K562 (cell line): ENCODE results near the gene PARPBP. TPM values are rescaled to one million over a fixed set of nuclear protein-coding genes. Genes with fewer than 3 reads are reported as not detected.

Experiments used
- ATAC-seq: fragments of 200-7000 bp; cut with Tn5 transposase; 3 replicates; pipeline ENCODE4 v1.9.1; 2020; ENCODE audit warnings: moderate library complexity
- BruUV-seq: library from RNA; stranded (reverse); fragments of 400-500 nt; replicated peaks from 2 replicates; lab custom pipeline; 2021; lab: Mats Ljungman, UMichigan
- CTCF ChIA-PET: fragments of 300-600 bp; formaldehyde crosslinking; extraction: SDS; loops from one replicate; lab custom pipeline; 2021; ENCODE audit warnings: low intra/inter-chr PET ratio; lab: Yijun Ruan, JAX
- POLR2A ChIA-PET: fragments of 300-600, 350-650 bp; sonication (Branson Sonifier 250); formaldehyde crosslinking; extraction: SDS; loops from one replicate; lab custom pipeline; 2021; ENCODE audit warnings: antibody characterized with exemption, inconsistent platforms; lab: Yijun Ruan, JAX
- DNase-seq, 4 experiments: peaks; one replicate each; pipeline versions ENCODE4 v3.0.0 to v3.0.0-alpha.2; 2011 to 2018; ENCODE audit warnings: low spot score in 3 of 4, mixed read lengths in 3 of 4; ENCODE audit errors: extremely low read depth in 1 of 4
- FAIRE-seq: peaks from 2 replicates; lab custom pipeline; 2011; peaks lifted over from hg19 to GRCh38; lab: Jason Lieb, UNC
- H2AFZ ChIP-seq: 2 replicates; pipeline ENCODE4 v1.6.0; 2011; ENCODE audit warnings: low read depth, low read length, control low read depth, inconsistent platforms
- H3K27ac ChIP-seq: fragments of 200-600 bp; 3 replicates; pipeline ENCODE4 v1.8.0; 2011; ENCODE audit warnings: low read depth, mild to moderate bottlenecking, control low read depth, inconsistent platforms, low read length, moderate library complexity, mixed read lengths; ENCODE audit errors: extremely low read depth
- H3K27me3 ChIP-seq, 2 experiments: fragments of 300-600 bp in 1 of 2; 2 replicates in 1 of 2; 3 replicates in 1 of 2; pipeline versions ENCODE4 v1.6.0 to v1.8.0; 2011; ENCODE audit warnings: inconsistent platforms in 2 of 2, low read length in 2 of 2, mild to moderate bottlenecking in 1 of 2, mixed read lengths in 1 of 2, moderate library complexity in 1 of 2; ENCODE audit not compliant: control insufficient read depth in 2 of 2, insufficient read depth in 2 of 2
- H3K36me3 ChIP-seq: fragments of 300-600 bp; 3 replicates; pipeline ENCODE4 v1.8.0; 2011; ENCODE audit warnings: mild to moderate bottlenecking, low read length, inconsistent platforms; ENCODE audit not compliant: control insufficient read depth, insufficient read depth
- H3K4me1 ChIP-seq, 2 experiments: fragments of 200-600 bp in 1 of 2; replicated peaks in 1 of 2; 2 replicates in 1 of 2; 3 replicates in 1 of 2; pipeline versions ENCODE4 v1.5.1 to v1.8.0; 2011; ENCODE audit warnings: inconsistent platforms in 2 of 2, low read length in 2 of 2, mild to moderate bottlenecking in 1 of 2, mixed read lengths in 1 of 2, moderate library complexity in 1 of 2; ENCODE audit not compliant: control insufficient read depth in 2 of 2, insufficient read depth in 2 of 2
- H3K4me2 ChIP-seq: 2 replicates; pipeline ENCODE4 v1.6.1; 2011; ENCODE audit warnings: low read length, control low read depth, inconsistent platforms, mixed read lengths; ENCODE audit not compliant: insufficient read depth
- H3K4me3 ChIP-seq: fragments of 200-600 bp; sonication (generic), shearing (Covaris generic); 2 replicates; pipeline ENCODE4 v1.5.1; 2016; ENCODE audit warnings: control low read depth, inconsistent platforms
- H3K79me2 ChIP-seq: fragments of 200-600 bp; 3 replicates; pipeline ENCODE4 v1.8.0; 2011; ENCODE audit warnings: low read length, inconsistent platforms; ENCODE audit not compliant: control insufficient read depth, insufficient read depth
- H3K9ac ChIP-seq, 2 experiments: 2 replicates each; pipeline versions ENCODE4 v1.6.0 to v1.6.1; 2011; ENCODE audit warnings: low read depth in 2 of 2, low read length in 2 of 2, control low read depth in 1 of 2, inconsistent platforms in 1 of 2, mild to moderate bottlenecking in 1 of 2, mixed read lengths in 1 of 2; ENCODE audit not compliant: insufficient read depth in 1 of 2
- H3K9me1 ChIP-seq: one replicate; pipeline ENCODE4 v1.6.0; 2011; ENCODE audit warnings: inconsistent platforms, mild to moderate bottlenecking, low read length, moderate library complexity; ENCODE audit not compliant: control insufficient read depth, insufficient read depth
- H3K9me3 ChIP-seq: replicated peaks from 2 replicates; pipeline ENCODE4 v1.5.1; 2011; ENCODE audit warnings: low read depth, low read length, inconsistent platforms; ENCODE audit not compliant: control insufficient read depth, insufficient read depth
- H4K20me1 ChIP-seq: replicated peaks from 2 replicates; pipeline ENCODE4 v1.6.1; 2011; ENCODE audit warnings: low read length, inconsistent platforms, mixed read lengths; ENCODE audit not compliant: control insufficient read depth, insufficient read depth
- BHLHE40 ChIP-seq: IDR thresholded peaks from 2 replicates; pipeline ENCODE4 v1.6.1; 2011; ENCODE audit warnings: low read length, improper control_type of control experiment
- EGR1 ChIP-seq: fragments of 450-650 bp; conservative IDR thresholded peaks from 2 replicates; pipeline ENCODE4 v1.6.1; 2017; ENCODE audit warnings: mild to moderate bottlenecking
- EHMT2 ChIP-seq: fragments of 450-650 bp; IDR thresholded peaks from 2 replicates; pipeline ENCODE4 v1.6.1; 2018; ENCODE audit warnings: antibody characterized with exemption
- GTF2F1 ChIP-seq: IDR thresholded peaks from 2 replicates; pipeline ENCODE4 v1.6.1; 2011; ENCODE audit warnings: low read depth, low read length, improper control_type of control experiment
- HNRNPLL ChIP-seq: fragments of 200-400 bp; formaldehyde crosslinking; IDR thresholded peaks from 2 replicates; pipeline ENCODE4 v1.6.1; 2017; ENCODE audit warnings: low read length, low read depth, mild to moderate bottlenecking; ENCODE audit not compliant: poor library complexity, severe bottlenecking
- L3MBTL2 ChIP-seq: fragments of 450-650 bp; IDR thresholded peaks from 2 replicates; pipeline ENCODE4 v1.6.1; 2016; ENCODE audit warnings: mild to moderate bottlenecking, moderate library complexity
- LCOR ChIP-seq: sonication (generic); formaldehyde crosslinking; IDR thresholded peaks from 2 replicates; pipeline ENCODE4 v1.8.0; 2022; ENCODE audit warnings: mild to moderate bottlenecking, missing genetic modification reagents
- NCOA1 ChIP-seq: fragments of 450-650 bp; IDR thresholded peaks from 2 replicates; pipeline ENCODE4 v1.6.1; 2016; ENCODE audit warnings: low read depth
- NELFE ChIP-seq: IDR thresholded peaks from 2 replicates; pipeline ENCODE4 v1.6.1; 2011; ENCODE audit warnings: mild to moderate bottlenecking; ENCODE audit not compliant: insufficient read depth, insufficient read length
- NFIX ChIP-seq: fragments of 250-450 bp; sonication (Bioruptor Pico); IDR thresholded peaks from 2 replicates; pipeline ENCODE4 v1.4.0; 2020; ENCODE audit warnings: low read depth, mild to moderate bottlenecking, moderate library complexity
- PHF21A ChIP-seq: fragments of 450-650 bp; IDR thresholded peaks from 2 replicates; pipeline ENCODE4 v1.6.1; 2017; ENCODE audit warnings: low read depth, borderline replicate concordance
- POLR2B ChIP-seq: fragments of 450-650 bp; IDR thresholded peaks from 2 replicates; pipeline ENCODE4 v1.6.1; 2018; ENCODE audit warnings: low read depth; ENCODE audit not compliant: partially characterized antibody
- RAD21 ChIP-seq, 2 experiments: fragments of 250-450 bp in 1 of 2; fragments of 450-650 bp in 1 of 2; sonication (Bioruptor Pico) in 1 of 2; formaldehyde crosslinking in 1 of 2; IDR thresholded peaks in 1 of 2; conservative IDR thresholded peaks in 1 of 2; 2 replicates each; pipeline versions ENCODE4 v1.4.0 to v1.8.0; 2020 to 2022; ENCODE audit warnings: mild to moderate bottlenecking in 2 of 2, moderate library complexity in 1 of 2
- RBM17 ChIP-seq: fragments of 200-400 bp; formaldehyde crosslinking; IDR thresholded peaks from 2 replicates; pipeline ENCODE4 v1.6.1; 2017; ENCODE audit warnings: low read depth, mild to moderate bottlenecking, low read length, borderline replicate concordance
- ZBED1 ChIP-seq: IDR thresholded peaks from 2 replicates; pipeline ENCODE4 v1.6.1; 2014
- ZEB2 ChIP-seq: fragments of 450-650 bp; IDR thresholded peaks from 2 replicates; pipeline ENCODE4 v1.6.1; 2016
- ZNF561 ChIP-seq: fragments of 450-650 bp; formaldehyde crosslinking; conservative IDR thresholded peaks from 2 replicates; pipeline ENCODE4 v1.4.0; 2020; ENCODE audit warnings: mild to moderate bottlenecking, moderate library complexity
- ZNF584 ChIP-seq: fragments of 200-800 bp; sonication (Bioruptor generic); IDR thresholded peaks from 2 replicates; pipeline ENCODE4 v1.6.1; 2016; ENCODE audit warnings: low read depth, mild to moderate bottlenecking, missing genetic modification characterization, missing compliant biosample characterization
- WGBS: fragments of 100-300 bp; shearing (Covaris generic); methylation state at CpG from one replicate; pipeline ENCODE4 v1.1.6; 2016; ENCODE audit warnings: low coverage, mixed read lengths; ENCODE audit not compliant: insufficient coverage; ENCODE audit errors: missing lambda C conversion rate; 5-methylcytosine and 5-hydroxymethylcytosine counted together
- in situ Hi-C: fragments of 300-500 bp; cut with MboI; formaldehyde crosslinking; loops from 4 replicates; pipeline ENCODE4 v1.15.0; 2018; ENCODE audit warnings: inconsistent platforms, mixed read lengths
- intact Hi-C: fragments of 100-400 bp; cut with micrococcal nuclease; formaldehyde crosslinking; loops from 2 replicates; pipeline ENCODE4 v1.14.2; 2022
- polyA plus RNA-seq, 8 experiments: library from polyadenylated mRNA; depleted of rRNA in 4 of 8; stranded (reverse) in 5 of 8; unstranded in 3 of 8; fragments of >200 nt; fragmentation: Nextera tagmentation in 2 of 8; fragmentation: Illumina TruSeq in 1 of 8; extraction: Ambion mirVana in 2 of 8; extraction: Trizol in 1 of 8; gene quantifications; 2 replicates each; pipeline versions ENCODE4 v1.2.1 to v1.2.3, GENCODE V29; 2011 to 2014; ENCODE audit warnings: inconsistent platforms in 1 of 8, missing spikeins in 1 of 8
- total RNA-seq, 7 experiments: library from RNA; depleted of rRNA in 6 of 7; stranded (reverse); fragments of >200 nt in 6 of 7; fragmentation: Illumina TruSeq in 2 of 7; extraction: Trizol in 2 of 7; gene quantifications; 2 replicates each; pipeline versions ENCODE4 v1.2.1 to v1.2.3, GENCODE V29; 2011 to 2021; ENCODE audit warnings: low replicate concordance in 1 of 7
- TF ChIP-seq, protein P1 (sequence below): fragments of 450-650 bp; formaldehyde crosslinking; IDR thresholded peaks from 2 replicates; pipeline ENCODE4 v1.4.0; 2020; ENCODE audit warnings: mild to moderate bottlenecking, moderate library complexity
- TF ChIP-seq, protein P2 (sequence below), 2 experiments: fragments of 450-650 bp; IDR thresholded peaks; 2 replicates each; pipeline ENCODE4 v1.6.1; 2016

PARPBP gene
- total and polyA plus RNA-seq, 9 of the 15 experiments (the other 6 are each of a cell fraction or from before 2014, with no cell fraction given): 26.1 to 62.5 (median 49.0) TPM

DNA sequence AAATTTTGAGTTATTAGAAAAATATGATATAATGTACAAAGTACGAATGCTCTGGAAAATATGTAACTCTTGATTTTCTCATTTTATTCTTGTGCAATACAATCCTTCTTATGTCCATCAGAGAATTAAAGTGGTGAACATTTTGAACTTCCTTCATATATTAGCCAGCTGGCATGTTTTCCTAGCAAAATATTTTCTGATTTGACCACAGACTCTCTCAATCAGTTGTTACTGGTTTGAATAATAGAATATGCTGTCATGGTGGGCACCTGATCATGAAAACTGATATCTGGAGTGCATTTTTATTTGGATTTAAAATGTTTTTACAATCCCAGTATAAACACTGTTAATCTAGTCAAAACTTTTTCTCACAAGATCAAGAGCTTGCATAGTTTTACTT lies 24.2 kb downstream of the PARPBP start:
- ChIA-PET POLR2A (no interaction called here), CTCF (no interaction called here)
- WGBS: 100% methylated on average over 1 of the region's 1 CpG
- ATAC-seq: no peak
- Histone ChIP-seq H3K4me2 (no peak overlapping the region), H3K27me3 (no peaks in the 10 kb centered on the region), H3K27ac (no peak overlapping the region), H4K20me1 (no peaks in the 10 kb centered on the region), H3K9ac (no peak overlapping the region)
- no peak for DNase-seq
- FAIRE-seq: no peak
- BruUV-seq: no TSS peak
- TF ChIP-seq ZNF584 (CRISPR knock-in tag) (no peak), HNRNPLL (no peak), EGR1 (no peak), RBM17 (no peak), ZBED1 (no peak), EHMT2 (no peak), POLR2B (no peak), ZEB2 (no peak), BHLHE40 (no peak), RAD21 (CRISPR knock-in tag; conservative IDR thresholded peaks at IDR 0.05 in 1 of 2, IDR thresholded peaks at IDR 0.05 in 1 of 2) (no peak), NELFE (no peak), L3MBTL2 (no peak), GTF2F1 (no peak), PHF21A (no peak), ZNF561 (no peak), NCOA1 (no peak), NFIX (no peak), LCOR (CRISPR knock-in tag) (no peak)
- TF ChIP-seq, protein P1, sequence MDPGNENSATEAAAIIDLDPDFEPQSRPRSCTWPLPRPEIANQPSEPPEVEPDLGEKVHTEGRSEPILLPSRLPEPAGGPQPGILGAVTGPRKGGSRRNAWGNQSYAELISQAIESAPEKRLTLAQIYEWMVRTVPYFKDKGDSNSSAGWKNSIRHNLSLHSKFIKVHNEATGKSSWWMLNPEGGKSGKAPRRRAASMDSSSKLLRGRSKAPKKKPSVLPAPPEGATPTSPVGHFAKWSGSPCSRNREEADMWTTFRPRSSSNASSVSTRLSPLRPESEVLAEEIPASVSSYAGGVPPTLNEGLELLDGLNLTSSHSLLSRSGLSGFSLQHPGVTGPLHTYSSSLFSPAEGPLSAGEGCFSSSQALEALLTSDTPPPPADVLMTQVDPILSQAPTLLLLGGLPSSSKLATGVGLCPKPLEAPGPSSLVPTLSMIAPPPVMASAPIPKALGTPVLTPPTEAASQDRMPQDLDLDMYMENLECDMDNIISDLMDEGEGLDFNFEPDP: no peak
- TF ChIP-seq, protein P2, sequence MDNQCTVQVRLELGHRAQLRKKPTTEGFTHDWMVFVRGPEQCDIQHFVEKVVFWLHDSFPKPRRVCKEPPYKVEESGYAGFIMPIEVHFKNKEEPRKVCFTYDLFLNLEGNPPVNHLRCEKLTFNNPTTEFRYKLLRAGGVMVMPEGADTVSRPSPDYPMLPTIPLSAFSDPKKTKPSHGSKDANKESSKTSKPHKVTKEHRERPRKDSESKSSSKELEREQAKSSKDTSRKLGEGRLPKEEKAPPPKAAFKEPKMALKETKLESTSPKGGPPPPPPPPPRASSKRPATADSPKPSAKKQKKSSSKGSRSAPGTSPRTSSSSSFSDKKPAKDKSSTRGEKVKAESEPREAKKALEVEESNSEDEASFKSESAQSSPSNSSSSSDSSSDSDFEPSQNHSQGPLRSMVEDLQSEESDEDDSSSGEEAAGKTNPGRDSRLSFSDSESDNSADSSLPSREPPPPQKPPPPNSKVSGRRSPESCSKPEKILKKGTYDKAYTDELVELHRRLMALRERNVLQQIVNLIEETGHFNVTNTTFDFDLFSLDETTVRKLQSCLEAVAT (IDR thresholded peaks at IDR 0.05): no peak
- TF ChIP-seq, all 486 proteins: peak for 0
- intact Hi-C loops (no loop called here), in situ Hi-C loops (no loop called here)
- H2AFZ ChIP-seq: no peak overlapping the region
- peaks cover 17% of the 10 kb centered on the region; the same call in 2 of the 3 replicates for H3K36me3 ChIP-seq
- peaks cover 13% of the 10 kb centered on the region for H3K79me2 ChIP-seq
- H3K4me1 ChIP-seq: no peaks in the 10 kb centered on the region
- no peaks in the 10 kb centered on the region for H3K9me3 ChIP-seq
- no peak overlapping the region for H3K4me3 ChIP-seq
- no peaks in the 10 kb centered on the region for H3K9me1 ChIP-seq
